ENCODE measurements around the gene LGR4.

- TF ChIP-seq ETS1 (IDR thresholded peaks at IDR 0.05), result no peak
- no peak for TF ChIP-seq JUNB (IDR thresholded peaks at IDR 0.05; ENCODE audit: unreplicated experiment)
Observed at GRCh38 chr11:27420217-27420616, 52.4 kb downstream of the LGR4 start.

All from GM23338 (cell line).